MM.1S (cell line): Measurements from ENCODE around the gene SLIT3.
"Not testable (repeated sequence)": the region's sequence is repeated elsewhere in the genome, so short reads cannot be mapped to it uniquely, and the experiment has no call there.

Experiments used
- DNase-seq: peaks from one replicate; pipeline ENCODE4 v3.0.0-alpha.2; 2015
- H2AFZ ChIP-seq: fragments of 300-600 bp; sonication (generic); 2 replicates; pipeline ENCODE4 v1.6.0; 2016; ENCODE audit warnings: antibody characterized with exemption, low read length
- H3F3A ChIP-seq: fragments of 300-600 bp; sonication (generic); 2 replicates; pipeline ENCODE4 v1.6.1; 2016; ENCODE audit warnings: mild to moderate bottlenecking, antibody characterized with exemption, low read length, moderate library complexity, mixed read lengths; ENCODE audit not compliant: insufficient read depth
- H3K27ac ChIP-seq: fragments of 300-600 bp; sonication (generic); 2 replicates; pipeline ENCODE4 v1.5.1; 2016; ENCODE audit warnings: mild to moderate bottlenecking, low read length
- H3K27me3 ChIP-seq: fragments of 300-600 bp; sonication (generic); replicated peaks from 2 replicates; pipeline ENCODE4 v1.6.0; 2016; ENCODE audit warnings: low read length; ENCODE audit not compliant: insufficient read depth
- H3K36me3 ChIP-seq: fragments of 300-600 bp; sonication (generic); replicated peaks from 2 replicates; pipeline ENCODE4 v1.6.1; 2016; ENCODE audit warnings: mild to moderate bottlenecking, low read length, mixed read lengths; ENCODE audit not compliant: insufficient read depth
- H3K4me1 ChIP-seq: fragments of 300-600 bp; sonication (generic); 2 replicates; pipeline ENCODE4 v1.6.1; 2016; ENCODE audit warnings: low read length, mixed read lengths
- H3K4me2 ChIP-seq: fragments of 300-600 bp; sonication (generic); 2 replicates; pipeline ENCODE4 v1.6.0; 2016; ENCODE audit warnings: low read depth, low read length
- H3K4me3 ChIP-seq: fragments of 300-600 bp; sonication (generic); 2 replicates; pipeline ENCODE4 v1.5.1; 2016; ENCODE audit warnings: low read length, mixed read lengths
- H3K79me2 ChIP-seq: fragments of 300-600 bp; sonication (generic); 2 replicates; pipeline ENCODE4 v1.6.1; 2016; ENCODE audit warnings: mixed run types, low read length, mixed read lengths
- H3K9ac ChIP-seq: fragments of 300-600 bp; sonication (generic); 2 replicates; pipeline ENCODE4 v1.6.1; 2016; ENCODE audit warnings: low read length, mixed read lengths
- H3K9me2 ChIP-seq: fragments of 300-600 bp; sonication (generic); replicated peaks from 2 replicates; pipeline ENCODE4 v1.6.1; 2016; ENCODE audit warnings: mild to moderate bottlenecking, low read length, mixed read lengths; ENCODE audit not compliant: insufficient read depth
- H3K9me3 ChIP-seq: fragments of 300-600 bp; sonication (generic); replicated peaks from 2 replicates; pipeline ENCODE4 v1.6.1; 2016; ENCODE audit warnings: mild to moderate bottlenecking, low read length, mixed read lengths; ENCODE audit not compliant: insufficient read depth
- H4K20me1 ChIP-seq: fragments of 300-600 bp; sonication (generic); 2 replicates; pipeline ENCODE4 v1.6.1; 2016; ENCODE audit warnings: mild to moderate bottlenecking, low read length, moderate library complexity, mixed read lengths; ENCODE audit not compliant: insufficient read depth
- CTCF ChIP-seq: fragments of 300-600 bp; sonication (generic); IDR thresholded peaks from 2 replicates; pipeline ENCODE4 v1.5.1; 2016; ENCODE audit warnings: antibody characterized with exemption, low read length, mixed read lengths
- EZH2 ChIP-seq: fragments of 300-600 bp; sonication (generic); optimal IDR thresholded peaks from 2 replicates; pipeline ENCODE3; 2017; ENCODE audit warnings: low read depth, mild to moderate bottlenecking, antibody characterized with exemption, low read length, mixed read lengths
- EZH2phosphoT487 ChIP-seq: fragments of 300-600 bp; sonication (generic); IDR thresholded peaks from 2 replicates; pipeline ENCODE4 v1.6.1; 2018; ENCODE audit warnings: antibody characterized with exemption, low read length

SLIT3 gene

GRCh38 chr5:168646335-168646734, 654.6 kb downstream of the SLIT3 start:
- no peak for TF ChIP-seq CTCF
- no peak for TF ChIP-seq EZH2phosphoT487
- TF ChIP-seq EZH2, result no peak
- no peak for DNase-seq
- no peak overlapping the region for H2AFZ ChIP-seq

GRCh38 chr5:168645195-168645594, 655.7 kb downstream of the SLIT3 start:
- no peaks in the 10 kb centered on the region for H4K20me1 ChIP-seq
- TF ChIP-seq CTCF (no peak), EZH2phosphoT487 (no peak), EZH2 (no peak)
- no peaks in the 10 kb centered on the region for H3K9me2 ChIP-seq
- H3K4me2 ChIP-seq, result no peak overlapping the region
- no peaks in the 10 kb centered on the region for H3K4me1 ChIP-seq
- H3K9me3 ChIP-seq, result no peaks in the 10 kb centered on the region
- H3K36me3 ChIP-seq, result no peaks in the 10 kb centered on the region
- no peak for DNase-seq
- H3K9ac ChIP-seq, result no peak overlapping the region
- H3K27me3 ChIP-seq, result no peaks in the 10 kb centered on the region
- H3K4me3 ChIP-seq, result no peak overlapping the region
- no peak overlapping the region for H3K27ac ChIP-seq
- H2AFZ ChIP-seq, result no peak overlapping the region
- no peaks in the 10 kb centered on the region for H3K79me2 ChIP-seq
- no peaks in the 10 kb centered on the region for H3F3A ChIP-seq

More at GRCh38 chr5:168646335-168646734, 654.6 kb downstream of the SLIT3 start:
- Histone ChIP-seq H3K4me2 (no peak overlapping the region), H3K27me3 (no peaks in the 10 kb centered on the region), H3K9ac (no peak overlapping the region), H4K20me1 (no peaks in the 10 kb centered on the region), H3F3A (no peaks in the 10 kb centered on the region), H3K4me3 (no peak overlapping the region), H3K9me3 (no peaks in the 10 kb centered on the region), H3K79me2 (no peaks in the 10 kb centered on the region), H3K9me2 (no peaks in the 10 kb centered on the region), H3K27ac (no peak overlapping the region), H3K4me1 (no peaks in the 10 kb centered on the region), H3K36me3 (no peaks in the 10 kb centered on the region)

- Histone ChIP-seq H3K4me3 (no peak overlapping the region), H3K27ac (no peak overlapping the region)
Measured at GRCh38 chr5:168642019-168642418, 658.9 kb downstream of the SLIT3 start.

GRCh38 chr5:168638846-168639245, 662.1 kb downstream of the SLIT3 start:
- not testable (repeated sequence) for H2AFZ ChIP-seq, H3K9me3 ChIP-seq, H3K9ac ChIP-seq, H3K4me2 ChIP-seq, H3K79me2 ChIP-seq, H4K20me1 ChIP-seq, H3F3A ChIP-seq, H3K4me3 ChIP-seq, H3K27ac ChIP-seq, H3K36me3 ChIP-seq, H3K27me3 ChIP-seq, H3K9me2 ChIP-seq, H3K4me1 ChIP-seq, DNase-seq

More at GRCh38 chr5:168642019-168642418, 658.9 kb downstream of the SLIT3 start:
- Histone ChIP-seq H3K36me3 (no peaks in the 10 kb centered on the region), H3K9me2 (no peaks in the 10 kb centered on the region), H3K9ac (no peak overlapping the region), H2AFZ (no peak overlapping the region), H3K79me2 (no peaks in the 10 kb centered on the region), H3K9me3 (no peaks in the 10 kb centered on the region), H4K20me1 (no peaks in the 10 kb centered on the region), H3K4me1 (no peaks in the 10 kb centered on the region), H3K27me3 (no peaks in the 10 kb centered on the region), H3K4me2 (no peak overlapping the region), H3F3A (no peaks in the 10 kb centered on the region)
- DNase-seq, result no peak
- TF ChIP-seq EZH2 (no peak), CTCF (no peak), EZH2phosphoT487 (no peak)
